Endothelial cell of umbilical vein (primary cell): Measurements from ENCODE around the gene DCAF11. TPM values are rescaled to one million over a fixed set of nuclear protein-coding genes. Genes with fewer than 3 reads are reported as not detected.

Experiments
- BruUV-seq: library from RNA; stranded (reverse); fragments of 400-500 nt; replicated peaks from 2 replicates; lab custom pipeline; 2021; lab: Mats Ljungman, UMichigan
- CTCF ChIA-PET: fragments of 300-600, 350-600 bp; sonication (Branson Sonifier 250); formaldehyde crosslinking; loops from one replicate; lab custom pipeline; 2021; ENCODE audit warnings: antibody characterized with exemption, inconsistent platforms; lab: Charles Lee
- POLR2A ChIA-PET: fragments of 300-600, 350-600 bp; sonication (Branson Sonifier 250); formaldehyde crosslinking; loops from one replicate; lab custom pipeline; 2021; ENCODE audit warnings: antibody characterized with exemption, inconsistent platforms; lab: Charles Lee
- DNase-seq: peaks from one replicate; pipeline ENCODE4 v3.0.0-alpha.2; 2011; ENCODE audit warnings: low read depth, low spot score
- FAIRE-seq: peaks from 2 replicates; lab custom pipeline; 2011; peaks lifted over from hg19 to GRCh38; lab: Jason Lieb, UNC
- H2AFZ ChIP-seq: 2 replicates; pipeline ENCODE4 v1.6.0; 2012; ENCODE audit warnings: low read depth, low read length, control low read depth, inconsistent platforms
- H3K27ac ChIP-seq: 2 replicates; pipeline ENCODE4 v1.5.1; 2011; ENCODE audit warnings: low read depth, mild to moderate bottlenecking, control low read depth, low read length, moderate library complexity; ENCODE audit not compliant: insufficient read depth
- H3K27me3 ChIP-seq, 2 experiments: 2 replicates each; pipeline versions ENCODE4 v1.6.0 to v1.6.1; 2011; ENCODE audit warnings: low read length in 2 of 2, mixed read lengths in 1 of 2; ENCODE audit not compliant: control insufficient read depth in 2 of 2, insufficient read depth in 2 of 2
- H3K36me3 ChIP-seq, 2 experiments: 2 replicates in 1 of 2; 3 replicates in 1 of 2; pipeline ENCODE4 v1.5.1; 2011; ENCODE audit warnings: low read length in 2 of 2, mild to moderate bottlenecking in 1 of 2, moderate library complexity in 1 of 2; ENCODE audit not compliant: control insufficient read depth in 2 of 2, insufficient read depth in 2 of 2; ENCODE audit errors: extremely low read depth in 1 of 2
- H3K4me1 ChIP-seq: 3 replicates; pipeline ENCODE4 v1.5.1; 2011; ENCODE audit warnings: mild to moderate bottlenecking, low read length; ENCODE audit not compliant: control insufficient read depth, insufficient read depth; ENCODE audit errors: extremely low read depth
- H3K4me2 ChIP-seq: 2 replicates; pipeline ENCODE4 v1.6.1; 2011; ENCODE audit warnings: low read length, control low read depth, mixed read lengths; ENCODE audit not compliant: insufficient read depth
- H3K4me3 ChIP-seq, 3 experiments: fragments of 200-600 bp in 1 of 3; sonication (generic), shearing (Covaris generic) in 1 of 3; replicated peaks in 1 of 3; 2 replicates each; pipeline ENCODE4 v1.5.1; 2011 to 2016; ENCODE audit warnings: control low read depth in 3 of 3, low read length in 3 of 3, mild to moderate bottlenecking in 2 of 3, inconsistent platforms in 1 of 3, low read depth in 1 of 3, moderate library complexity in 1 of 3; ENCODE audit not compliant: insufficient read depth in 1 of 3
- H3K79me2 ChIP-seq: 2 replicates; pipeline ENCODE4 v1.6.0; 2012; ENCODE audit warnings: low read length, inconsistent platforms; ENCODE audit not compliant: control insufficient read depth, insufficient read depth
- H3K9ac ChIP-seq: replicated peaks from 2 replicates; pipeline ENCODE3; 2011; ENCODE audit warnings: low read length, control low read depth; ENCODE audit not compliant: insufficient read depth; ENCODE audit errors: extremely low read depth
- H3K9me1 ChIP-seq: replicated peaks from 3 replicates; pipeline ENCODE4 v1.6.0; 2011; ENCODE audit warnings: mild to moderate bottlenecking, low read length; ENCODE audit not compliant: control insufficient read depth, insufficient read depth; ENCODE audit errors: extremely low read depth
- H3K9me3 ChIP-seq: replicated peaks from 2 replicates; pipeline ENCODE4 v1.5.1; 2012; ENCODE audit warnings: low read length, inconsistent platforms; ENCODE audit not compliant: control insufficient read depth, insufficient read depth
- H4K20me1 ChIP-seq: replicated peaks from 2 replicates; pipeline ENCODE3; 2011; ENCODE audit warnings: mild to moderate bottlenecking, low read length; ENCODE audit not compliant: control insufficient read depth, insufficient read depth; ENCODE audit errors: extremely low read depth
- CTCF ChIP-seq, 2 donors: IDR thresholded peaks; 1 replicate in 1 of 2; 2 replicates in 1 of 2; pipeline ENCODE4 v1.5.1; 2011; ENCODE audit warnings: low read length in 2 of 2, mild to moderate bottlenecking in 2 of 2, moderate library complexity in 2 of 2, control low read depth in 1 of 2, inconsistent platforms in 1 of 2, low read depth in 1 of 2; ENCODE audit not compliant: insufficient read depth in 1 of 2; ENCODE audit errors: extremely low read depth in 1 of 2
- EZH2 ChIP-seq: IDR thresholded peaks from 2 replicates; pipeline ENCODE4 v1.6.1; 2012; ENCODE audit warnings: borderline replicate concordance, low read depth, mild to moderate bottlenecking, moderate library complexity, low read length, inconsistent platforms; ENCODE audit not compliant: severe bottlenecking
- FOS ChIP-seq: IDR thresholded peaks from 2 replicates; pipeline ENCODE4 v1.6.1; 2011; ENCODE audit warnings: mild to moderate bottlenecking, low read length, moderate library complexity, borderline replicate concordance; ENCODE audit not compliant: insufficient read depth
- GATA2 ChIP-seq: IDR thresholded peaks from 2 replicates; pipeline ENCODE4 v1.7.0; 2011; ENCODE audit warnings: low read depth, mild to moderate bottlenecking, moderate library complexity, mixed read lengths, low read length; ENCODE audit not compliant: insufficient read length, insufficient read depth
- JUN ChIP-seq: IDR thresholded peaks from 2 replicates; pipeline ENCODE4 v1.6.1; 2011; ENCODE audit warnings: borderline replicate concordance, low read depth; ENCODE audit not compliant: insufficient read length, insufficient read depth
- MAX ChIP-seq: IDR thresholded peaks from 2 replicates; pipeline ENCODE4 v1.6.1; 2011; ENCODE audit not compliant: insufficient read depth, insufficient read length
- MYC ChIP-seq: IDR thresholded peaks from one replicate; pipeline ENCODE4 v1.6.1; 2011; ENCODE audit warnings: mild to moderate bottlenecking, low read depth, low read length
- POLR2A ChIP-seq: IDR thresholded peaks from 2 replicates; pipeline ENCODE4 v1.6.1; 2012; ENCODE audit warnings: low read depth, mild to moderate bottlenecking, control low read depth, low read length
- POLR2AphosphoS5 ChIP-seq: IDR thresholded peaks from 2 replicates; pipeline ENCODE4 v1.6.1; 2012; ENCODE audit warnings: low read depth, mild to moderate bottlenecking, control low read depth, low read length, moderate library complexity; ENCODE audit not compliant: insufficient read depth
- dilution Hi-C: fragments of 300-500 bp; cut with MboI; formaldehyde crosslinking; loops from one replicate; pipeline ENCODE4 v1.15.0; 2019; ENCODE audit warnings: low sequenced_read_pairs; ENCODE audit not compliant: extremely low pct_ligation_motif_present
- intact Hi-C: fragments of 100-400 bp; cut with micrococcal nuclease; formaldehyde crosslinking; loops from one replicate; pipeline ENCODE4 v1.10.0; 2022
- polyA plus RNA-seq, 4 experiments: library from polyadenylated mRNA; depleted of rRNA in 3 of 4; stranded (reverse) in 3 of 4; unstranded in 1 of 4; fragments of >200 nt; gene quantifications; 2 replicates each; pipeline versions ENCODE4 v1.2.1 to v1.2.3, GENCODE V29; 2011 to 2012; ENCODE audit warnings: missing spikeins in 1 of 4
- total RNA-seq: library from RNA; stranded (reverse); gene quantifications from 2 replicates; pipeline ENCODE4 v1.2.3, GENCODE V29; 2021

DCAF11 gene
- total and polyA plus RNA-seq, 2 donors (not counting 3 experiments of a cell fraction or from before 2014, with no cell fraction given): 37.3 to 38.5 TPM

DNA sequence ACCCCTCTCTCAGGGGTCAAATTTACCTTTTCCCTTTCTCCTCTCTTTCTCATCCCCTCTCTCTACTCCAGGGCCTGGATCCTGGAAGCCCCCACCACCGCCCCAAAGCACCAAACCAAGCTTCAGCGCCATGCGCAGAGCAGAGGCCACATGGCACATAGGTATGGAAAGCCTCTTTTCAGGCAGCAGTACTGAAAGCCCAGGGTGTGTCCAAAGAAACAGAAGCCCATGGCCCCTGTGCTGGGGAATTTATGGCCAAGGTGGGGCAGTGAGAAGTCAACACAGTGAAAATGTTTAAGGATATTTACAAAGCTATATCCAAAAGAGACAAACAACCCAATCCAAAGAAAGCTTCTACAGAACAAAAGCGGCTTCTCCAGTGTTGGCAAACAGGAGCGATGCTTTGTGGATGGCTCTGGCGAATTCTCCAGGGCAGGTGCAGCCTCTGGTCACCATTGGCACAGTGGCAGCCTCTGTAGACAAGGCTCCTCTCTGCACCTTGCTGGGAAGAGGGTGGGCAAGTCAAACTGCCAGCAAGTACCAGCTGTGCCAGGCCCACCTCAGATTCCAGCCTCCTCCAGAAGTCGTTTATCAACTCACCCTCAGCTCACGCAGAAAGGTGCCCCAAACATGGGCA, 48.0 kb upstream of the DCAF11 start:
- Histone ChIP-seq H3K36me3 (no peaks in the 10 kb centered on the region), H3K9me1 (no peaks in the 10 kb centered on the region), H3K4me1 (no peaks in the 10 kb centered on the region), H4K20me1 (no peaks in the 10 kb centered on the region), H3K27ac (no peak overlapping the region), H3K9ac (no peak overlapping the region), H3K27me3 (peaks cover 0 to 1% of the 10 kb centered on the region in 2 experiments), H2AFZ (no peak overlapping the region), H3K9me3 (no peaks in the 10 kb centered on the region), H3K79me2 (no peaks in the 10 kb centered on the region), H3K4me2 (no peak overlapping the region), H3K4me3 (no peak overlapping the region)
- no peak for FAIRE-seq
- intact Hi-C loops: no loop called here
- DNase-seq: no peak
- dilution Hi-C loops: no loop called here
- POLR2A ChIA-PET: no interaction called here
- CTCF ChIA-PET: interaction anchor here (1.3 to 5.5 kb wide), 5 partner anchors 9 to 94 kb away, joined by 3 to 36 read pairs (median 4); partner anchors contain the start of gene IRF9
- BruUV-seq: no TSS peak
- TF ChIP-seq MYC (no peak), POLR2AphosphoS5 (no peak), GATA2 (no peak), EZH2 (no peak), JUN (no peak), CTCF (IDR thresholded peaks at IDR 0.05; ENCODE audit: extremely low read depth in 1 of 2, insufficient read depth in 1 of 2, low read depth in 1 of 2, low read length in 2 of 2) (no peak), POLR2A (no peak), FOS (no peak), MAX (no peak)
